Activated CD8-positive, alpha-beta memory T cell treated with anti-CD3 and anti-CD28 coated beads for 48 hours (primary cell): ENCODE measurements around the gene FEZ2.

Experiments used
- DNase-seq, 3 experiments: peaks; one replicate each; pipeline ENCODE4 v3.0.0-alpha.2; 2020; ENCODE audit warnings: low read depth in 2 of 3, low spot score in 2 of 3

FEZ2 gene

DNA sequence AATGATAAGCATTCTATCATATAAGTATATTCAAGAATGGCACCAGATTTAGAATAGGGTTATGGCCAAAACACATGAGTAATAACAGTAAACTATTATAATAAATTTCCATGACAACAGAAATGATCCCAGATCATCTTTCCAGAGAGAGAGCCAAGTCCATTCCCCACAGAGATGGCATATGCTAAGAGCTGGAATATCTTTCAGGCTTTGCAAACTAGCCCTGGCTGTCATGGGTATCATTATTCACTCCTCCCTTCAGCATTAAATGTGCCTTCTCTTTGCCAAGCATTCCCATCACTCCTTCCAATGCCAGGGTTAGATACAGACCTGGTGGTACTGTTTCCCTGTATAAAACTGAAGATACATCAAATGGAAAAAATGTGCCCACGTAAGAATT is 10.9 kb downstream of the FEZ2 start:
- DNase-seq = no peak

DNA sequence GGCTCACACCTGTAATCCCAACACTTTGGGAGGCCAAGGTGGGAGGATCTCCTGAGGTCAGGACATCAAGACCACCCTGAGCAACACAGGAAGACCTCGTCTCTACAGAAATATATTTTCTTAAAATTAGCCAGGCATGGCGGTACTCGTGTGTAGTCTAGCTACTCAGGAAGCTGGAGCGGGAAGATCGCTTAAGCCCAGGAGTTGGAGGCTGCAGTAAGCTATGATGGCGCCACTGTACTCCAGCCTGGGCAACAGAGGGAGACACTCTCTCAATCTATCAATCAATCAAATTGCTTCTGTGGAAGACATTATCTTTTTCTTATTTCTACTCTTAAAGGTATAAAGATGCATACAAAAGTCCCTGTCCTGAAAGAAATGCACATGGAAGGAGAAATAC is 11.3 kb downstream of the FEZ2 start:
- no peak for DNase-seq

DNA sequence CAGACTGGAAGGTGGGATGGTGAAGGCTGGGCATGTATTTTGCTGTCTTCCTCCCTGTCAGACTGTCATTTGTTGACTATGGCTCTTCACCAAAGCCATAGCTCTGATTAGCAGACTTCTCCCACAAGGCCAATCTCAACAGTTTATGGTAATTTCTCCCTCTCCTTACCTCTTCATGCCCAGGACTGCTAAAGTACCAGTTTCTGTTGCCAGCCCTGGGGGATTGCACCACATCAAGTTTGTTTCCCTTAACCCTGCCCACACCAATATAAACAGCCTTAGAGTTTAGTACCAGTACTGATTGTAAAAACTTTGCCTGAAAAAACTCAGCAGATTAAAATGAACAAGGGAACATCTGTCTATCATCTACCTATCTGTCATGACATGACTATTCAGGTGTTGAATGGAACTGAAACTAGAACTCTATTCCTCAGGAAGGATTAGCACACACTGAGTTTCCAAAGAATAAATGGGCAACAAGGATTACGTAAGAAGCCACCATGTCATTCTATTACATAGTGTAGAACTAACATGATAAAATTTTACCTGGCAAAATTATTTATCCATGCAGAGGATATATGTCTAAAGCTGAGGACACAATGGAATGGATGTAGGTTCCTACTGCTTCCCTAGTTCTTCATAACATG is 13.7 kb downstream of the FEZ2 start:
- no peak for DNase-seq

DNA sequence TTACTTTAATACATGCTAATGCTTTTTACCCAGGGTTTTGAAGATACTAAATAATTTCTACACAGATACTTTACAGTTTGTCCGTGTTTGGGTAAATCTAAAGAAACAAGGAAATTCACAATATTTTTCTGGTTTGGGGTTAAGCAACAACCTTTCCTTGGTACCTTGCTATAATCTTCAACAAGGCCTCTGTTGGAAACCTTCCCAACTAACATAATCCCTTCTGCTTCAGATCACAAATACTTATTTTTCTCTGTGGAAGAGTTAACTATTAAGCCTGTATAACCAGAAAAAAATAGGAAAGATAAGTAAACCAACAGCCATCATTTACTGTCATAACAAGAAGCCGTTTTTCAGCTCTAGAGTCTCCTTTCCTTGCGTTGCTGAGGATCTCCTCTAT is 15.0 kb downstream of the FEZ2 start:
- DNase-seq = no peak

DNA sequence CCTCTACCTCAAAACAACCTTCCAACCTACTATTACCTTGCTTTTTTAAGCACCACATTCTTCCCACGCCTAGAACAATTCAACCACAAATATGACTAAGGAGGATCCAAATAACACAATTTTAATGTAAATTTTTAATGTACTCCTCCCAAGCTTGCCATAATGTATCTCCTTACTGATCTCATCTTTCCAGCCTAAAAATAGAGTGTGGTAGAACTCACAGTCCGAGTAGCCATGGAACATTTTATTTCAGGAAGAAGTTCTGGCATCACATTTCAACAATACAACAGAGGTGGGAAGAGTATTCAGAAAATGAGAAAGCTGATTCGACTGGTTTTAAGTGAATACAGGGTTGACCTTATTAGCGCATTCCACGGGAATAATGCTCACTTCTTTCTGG is 15.4 kb downstream of the FEZ2 start:
- no peak for DNase-seq

DNA sequence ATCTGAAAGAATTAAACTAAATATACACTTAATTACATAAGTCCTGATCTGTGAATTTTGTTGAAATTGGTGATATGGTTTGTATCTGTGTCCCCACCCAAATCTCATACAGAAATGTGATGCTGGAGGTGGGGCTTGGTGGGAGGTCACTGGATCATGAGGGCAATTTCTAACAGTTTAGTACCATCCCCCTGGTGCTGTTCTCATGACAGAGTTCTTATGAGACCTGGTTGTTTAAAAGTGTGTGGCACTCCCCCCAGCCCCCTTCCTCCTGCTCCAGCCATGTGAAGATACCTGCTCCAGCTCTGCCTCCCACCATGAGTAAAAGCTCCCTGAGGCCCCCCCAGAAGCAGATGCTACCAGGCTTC is 18.7 kb downstream of the FEZ2 start:
- DNase-seq = no peak

DNA sequence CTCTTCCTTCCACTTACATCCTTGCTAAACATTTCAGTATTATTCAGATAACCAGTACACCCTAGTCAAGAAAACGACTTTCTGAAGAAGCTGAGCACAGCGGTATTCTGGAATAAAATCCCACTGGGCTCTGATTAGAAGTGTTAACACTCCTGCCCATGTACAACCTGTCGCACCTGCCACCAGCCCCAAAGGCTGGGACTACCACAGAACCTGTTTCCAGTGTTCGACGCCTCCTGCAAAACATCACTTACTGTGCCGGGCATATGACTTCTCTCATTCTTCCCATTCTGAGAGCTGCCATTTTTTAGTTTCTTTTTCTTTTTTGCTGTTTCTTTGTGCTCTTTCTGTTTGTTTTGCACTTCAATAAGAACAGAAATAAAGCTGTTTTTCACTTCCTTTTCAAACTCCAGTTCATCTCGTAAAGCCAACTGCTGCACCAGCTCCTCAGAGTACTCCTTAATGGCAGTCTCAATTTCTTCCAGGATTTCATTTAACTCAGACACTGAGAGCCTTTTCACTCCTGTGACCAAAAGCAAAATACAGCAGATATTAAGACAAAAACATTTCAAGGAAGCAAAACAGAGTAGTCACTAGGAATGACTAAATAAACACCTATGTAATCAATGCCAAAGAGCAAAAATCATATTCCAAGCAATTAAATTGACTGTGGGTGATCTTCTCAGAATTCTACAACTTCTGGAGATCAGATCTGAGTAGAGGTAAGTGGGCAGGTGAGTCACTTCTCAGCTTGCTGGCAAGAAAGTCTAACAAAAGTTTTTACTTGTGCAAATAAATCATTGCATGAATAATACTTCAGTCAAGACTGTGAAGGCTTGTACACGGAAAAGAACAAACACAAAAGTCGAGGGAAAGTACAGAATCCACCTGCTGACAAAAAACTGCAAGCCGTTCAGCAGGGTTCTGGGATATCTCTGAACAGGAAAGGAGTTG is 19.3 kb downstream of the FEZ2 start:
- no peak for DNase-seq

DNA sequence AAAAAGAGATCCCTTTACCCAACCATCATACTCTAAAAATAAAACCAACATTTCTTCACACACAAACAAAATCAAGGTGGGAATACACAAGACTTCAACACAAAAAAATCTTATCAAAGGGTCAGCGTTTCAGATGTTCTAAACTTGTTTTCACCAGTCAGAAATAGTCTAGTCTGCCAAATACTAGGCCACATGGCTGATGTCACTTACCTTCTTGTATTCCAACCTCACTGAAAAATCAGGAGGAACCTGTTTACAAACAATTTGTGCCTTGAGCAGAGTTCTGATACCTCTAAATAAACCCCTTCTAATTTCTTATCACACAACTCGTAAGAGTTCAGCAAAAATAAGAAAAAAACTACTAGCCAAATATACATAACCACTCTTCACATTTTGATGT is 20.1 kb downstream of the FEZ2 start:
- DNase-seq = no peak

DNA sequence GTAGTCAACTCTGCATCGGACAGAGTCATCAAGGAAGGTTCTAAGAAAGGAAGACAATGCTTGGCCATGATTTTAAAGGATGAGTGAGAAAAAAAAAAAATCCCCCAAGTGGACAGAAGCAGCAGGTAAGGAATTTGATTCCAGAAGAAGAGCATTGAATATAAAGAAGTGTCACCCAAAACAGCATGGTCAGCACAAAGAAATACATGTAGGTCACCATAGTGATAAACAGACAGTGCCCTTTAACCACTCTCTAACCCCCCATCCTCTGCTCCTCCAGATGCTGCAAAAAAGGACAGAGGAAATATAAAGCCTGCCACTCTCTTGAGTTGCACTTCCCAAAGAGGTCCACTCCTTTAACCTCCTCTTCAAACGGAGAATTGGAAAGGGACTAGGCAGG is 23.4 kb downstream of the FEZ2 start:
- no peak for DNase-seq

DNA sequence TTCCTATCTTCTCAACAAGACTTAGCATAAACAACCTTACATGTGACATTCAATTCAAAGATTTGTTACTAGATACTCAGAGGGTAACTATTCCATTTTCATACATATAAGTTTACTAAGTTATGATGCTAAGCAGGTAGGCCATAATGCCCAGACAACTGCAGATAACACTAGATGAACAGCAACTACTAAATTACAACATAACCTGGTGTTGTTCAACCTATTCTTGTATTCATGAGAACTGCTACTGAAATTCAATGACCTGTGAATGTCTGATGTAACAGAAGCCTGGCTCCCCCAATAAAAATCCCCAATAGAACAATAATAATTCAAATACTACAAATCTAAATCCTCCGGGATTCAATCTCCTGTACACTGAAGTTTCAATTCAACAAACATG is 24.8 kb downstream of the FEZ2 start:
- DNase-seq = no peak

DNA sequence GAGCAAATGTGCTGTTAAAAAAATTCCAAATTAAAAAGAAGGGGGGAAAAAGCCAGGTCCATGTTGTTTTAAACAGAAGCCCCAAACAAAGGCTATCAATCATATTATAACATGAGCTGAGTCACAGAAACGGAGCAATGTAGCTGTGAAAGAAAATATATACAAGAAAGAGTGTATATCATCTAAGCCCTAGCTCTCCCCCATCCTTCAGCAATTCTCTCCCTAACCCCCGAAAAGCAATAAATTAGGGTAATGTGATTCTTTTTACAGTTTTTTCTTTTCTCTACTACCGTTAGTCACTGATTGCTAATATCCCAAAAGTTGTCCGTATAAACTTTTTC is 25.3 kb downstream of the FEZ2 start:
- no peak for DNase-seq

DNA sequence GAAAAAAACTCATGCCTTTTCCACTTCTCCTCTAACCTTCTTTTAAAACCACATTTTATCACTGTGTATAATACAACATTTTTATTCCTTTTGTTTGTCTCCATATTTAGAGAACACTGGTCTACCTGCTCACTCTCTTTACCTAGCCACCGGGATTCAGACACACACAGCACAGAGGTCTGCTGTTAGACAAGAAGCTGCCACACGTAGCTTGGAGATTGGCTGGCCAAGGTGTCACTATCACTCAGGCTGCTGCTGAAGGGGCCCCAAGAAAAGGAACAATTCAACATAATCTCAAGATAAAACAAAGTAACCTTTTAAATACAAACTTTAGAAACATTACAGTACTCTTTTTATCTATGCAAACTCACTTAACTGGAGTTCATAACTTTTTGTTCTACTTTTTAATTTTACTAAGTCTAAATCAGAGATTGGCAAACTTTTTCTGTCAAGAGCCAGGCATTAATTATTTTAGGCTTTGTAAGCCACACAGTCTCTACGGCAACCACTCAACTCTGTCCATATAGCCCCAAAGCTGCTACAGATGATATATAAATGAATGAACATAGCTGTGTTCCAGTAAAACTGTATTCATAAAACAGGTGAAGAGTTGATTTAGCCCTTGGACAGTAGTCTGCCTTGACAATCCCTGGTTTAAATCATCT is 25.8 kb downstream of the FEZ2 start:
- no peak for DNase-seq

DNA sequence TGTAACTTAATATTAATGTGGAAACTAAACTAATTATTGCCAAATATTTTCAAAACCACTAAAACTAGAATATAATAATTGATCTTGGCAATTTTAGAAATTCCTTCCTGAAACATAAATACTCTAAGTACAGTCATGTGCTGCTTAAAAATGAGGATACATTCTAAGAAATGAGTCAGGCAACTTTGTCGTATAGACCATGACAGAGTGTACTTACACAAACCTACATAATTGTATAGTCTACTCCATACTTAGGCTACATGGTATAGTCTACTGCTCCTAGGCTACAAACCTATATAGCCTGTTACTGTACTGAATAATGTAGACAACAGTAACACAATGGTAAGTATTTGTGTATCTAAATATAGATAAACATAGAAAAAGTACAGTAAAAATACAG is 27.6 kb downstream of the FEZ2 start:
- no peak for DNase-seq

DNA sequence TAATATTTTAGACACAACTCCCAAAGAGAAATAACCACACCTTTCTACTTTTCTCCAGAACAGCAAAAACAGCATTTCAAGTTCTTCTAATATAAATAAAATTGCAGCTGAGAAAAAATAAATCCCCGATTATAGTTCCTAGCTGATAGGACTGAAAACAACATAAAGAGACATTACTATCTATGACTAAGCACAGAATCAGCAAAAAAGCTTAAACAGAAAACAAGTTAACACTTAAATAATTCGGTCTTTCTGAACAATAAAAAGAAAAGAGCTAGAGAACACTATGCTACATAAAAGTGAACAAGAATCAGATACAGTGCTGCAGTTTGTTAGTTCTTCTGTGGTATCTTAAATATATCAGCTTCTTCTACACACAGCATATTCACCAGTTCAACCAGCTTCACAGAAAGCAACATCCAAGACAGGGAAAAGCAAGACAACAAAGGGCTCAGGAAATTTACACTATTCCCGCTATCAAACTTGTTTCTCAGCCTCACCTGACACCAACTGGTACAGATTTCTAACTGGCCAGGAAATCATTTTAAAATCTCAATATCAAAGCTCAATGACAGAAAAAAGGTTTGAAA is 28.6 kb downstream of the FEZ2 start:
- no peak for DNase-seq

DNA sequence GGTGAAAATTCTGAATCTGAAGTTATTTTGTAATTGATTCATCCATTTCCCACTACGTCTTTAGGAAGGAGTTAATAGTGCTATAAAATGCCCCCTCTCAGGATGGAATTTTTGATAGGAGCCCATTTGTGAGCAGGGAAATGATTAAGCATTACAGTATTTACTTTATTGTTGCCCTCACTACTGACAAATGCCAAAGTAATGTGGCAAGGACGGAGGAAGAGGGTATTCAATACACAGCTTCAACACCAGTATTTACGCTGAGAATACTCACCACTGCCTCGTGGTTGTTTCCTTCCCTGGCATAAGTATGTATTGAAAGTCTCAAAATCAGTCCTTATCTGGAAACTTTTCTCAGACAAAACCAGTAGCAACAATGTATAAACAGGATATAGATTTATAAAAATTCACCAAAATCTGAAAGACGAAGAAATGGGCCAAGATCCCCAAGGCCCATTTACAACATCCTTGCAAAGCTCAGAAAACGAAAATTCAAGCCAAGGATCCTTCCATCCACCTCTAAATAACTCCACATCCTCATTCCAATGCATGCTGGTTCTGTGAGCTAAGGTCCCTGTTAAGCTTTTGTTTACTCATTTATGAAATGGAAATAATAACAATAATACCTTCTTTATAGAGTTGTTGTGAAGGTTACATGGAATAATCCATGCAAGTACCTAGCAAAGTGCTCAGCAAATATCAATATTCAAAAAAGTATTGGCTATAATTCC is 29.3 kb downstream of the FEZ2 start:
- no peak for DNase-seq

DNA sequence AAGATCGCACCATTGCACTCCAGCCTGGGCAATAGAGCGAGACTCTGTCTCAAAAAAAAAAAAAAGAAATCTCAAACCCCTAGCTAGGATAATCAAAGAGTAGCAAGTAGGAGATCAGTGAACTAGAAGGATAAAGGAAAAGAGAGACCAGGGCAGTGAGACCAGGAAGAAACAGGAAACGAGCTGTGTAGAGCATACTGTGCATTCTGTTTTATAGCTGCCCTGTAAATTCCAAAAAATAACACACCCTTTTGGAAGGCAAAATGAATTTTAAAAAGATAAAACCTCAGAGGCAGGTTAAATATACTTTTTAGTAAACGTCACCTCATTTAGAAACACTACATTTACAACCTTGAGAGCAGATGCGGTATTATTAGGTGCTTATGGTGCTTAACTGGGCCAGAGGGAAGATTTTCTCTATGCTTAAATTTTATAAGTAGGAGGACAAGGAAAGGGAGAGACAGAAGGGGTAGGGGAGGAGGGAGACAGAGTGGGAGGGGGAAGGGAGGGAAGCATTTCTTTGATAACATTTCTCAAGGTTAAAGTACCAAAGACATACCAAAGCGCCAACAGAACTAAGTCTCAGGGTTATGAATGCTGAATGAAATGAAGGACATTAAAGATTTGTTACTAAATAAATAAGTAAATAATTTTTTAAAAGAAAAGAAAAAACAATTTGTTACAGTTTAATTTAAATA is 30.1 kb downstream of the FEZ2 start:
- no peak for DNase-seq

DNA sequence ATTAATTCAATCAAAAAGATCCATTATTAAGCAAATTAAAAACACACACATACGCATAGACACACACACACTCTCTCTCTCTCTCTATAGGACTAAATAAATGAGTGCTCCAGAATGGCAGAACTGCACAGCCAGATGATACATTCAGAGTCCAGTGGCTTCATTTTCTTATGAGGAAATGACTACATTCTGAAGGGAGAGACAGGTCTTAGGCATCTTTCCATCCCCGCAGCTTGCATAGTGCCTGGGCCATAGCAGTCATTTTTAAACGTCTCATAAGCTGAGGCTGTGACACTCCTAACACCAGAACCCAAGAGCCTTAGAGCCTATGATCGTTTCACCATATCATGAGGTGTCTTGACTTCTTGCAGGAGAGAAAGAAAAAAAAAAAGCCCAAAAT is 31.1 kb downstream of the FEZ2 start:
- no peak for DNase-seq

DNA sequence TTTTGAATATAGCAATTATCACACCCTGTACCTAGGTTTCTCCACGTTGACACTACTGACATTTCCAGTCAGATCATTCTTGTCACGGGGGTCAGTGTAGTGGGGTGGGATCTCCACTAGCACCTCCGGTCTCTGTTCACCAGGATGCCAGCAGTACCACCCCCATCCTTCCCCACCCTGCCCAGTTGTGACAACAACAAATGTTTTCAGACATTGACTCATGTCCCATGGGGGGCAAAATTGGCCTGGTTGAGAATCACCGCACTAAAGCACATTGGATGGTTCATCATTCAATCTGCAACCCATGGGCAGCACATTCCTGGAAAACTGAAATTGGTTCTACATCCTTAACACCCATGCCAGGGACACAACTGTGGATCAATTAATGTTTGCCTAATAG is 32.3 kb downstream of the FEZ2 start:
- no peak for DNase-seq

DNA sequence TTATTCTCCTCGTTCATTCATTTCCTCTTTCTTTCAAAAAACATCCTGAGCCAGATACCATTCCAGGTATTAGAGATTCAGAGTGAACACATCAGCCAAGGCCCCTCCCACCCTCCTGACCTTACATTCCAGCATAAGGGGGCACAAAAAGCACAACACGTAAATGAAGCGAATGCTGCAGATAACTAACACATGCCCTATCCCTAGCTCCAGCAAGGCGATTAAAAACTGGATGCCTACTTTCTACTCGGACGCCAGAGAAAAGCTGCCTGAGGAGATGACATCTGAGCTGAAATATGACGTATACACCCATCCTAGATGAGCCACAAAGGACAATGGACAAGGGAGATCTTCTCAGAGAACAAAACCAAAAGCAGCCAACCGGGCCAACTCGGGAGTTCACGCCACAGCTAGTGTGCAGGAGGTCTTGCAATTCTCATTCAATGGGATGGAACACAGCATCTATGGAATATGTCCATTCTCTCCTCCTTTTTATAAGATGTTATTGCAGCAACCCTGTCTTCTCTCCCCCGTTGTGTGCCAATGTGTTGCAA is 33.5 kb downstream of the FEZ2 start:
- DNase-seq = no peak

DNA sequence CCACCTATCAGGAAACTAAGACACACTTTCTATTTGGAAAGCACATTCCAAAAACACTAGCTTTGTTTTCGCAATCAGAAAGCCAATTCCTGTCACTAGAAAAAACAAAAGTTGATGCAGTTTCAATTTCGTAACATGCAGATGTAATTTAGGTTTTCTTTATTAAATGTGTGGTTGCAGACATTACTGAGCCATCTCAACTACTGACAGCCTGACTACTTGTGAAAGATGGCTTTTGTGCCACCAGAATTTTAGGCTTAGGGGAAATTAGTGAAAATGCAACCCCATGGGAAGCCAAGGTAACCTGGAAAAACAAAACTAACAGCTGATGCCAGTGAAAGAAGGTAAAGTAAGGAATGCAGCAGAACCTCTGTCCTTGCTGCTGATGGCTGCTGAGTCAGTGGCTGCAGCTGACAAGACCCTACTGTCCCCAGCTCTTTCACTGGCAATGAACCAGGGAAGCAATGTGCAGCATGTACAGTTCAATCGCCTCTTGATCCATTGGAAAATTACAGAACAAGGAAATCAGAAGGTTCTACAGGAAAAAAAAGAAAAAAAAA is 34.9 kb downstream of the FEZ2 start:
- DNase-seq = no peak
